ENCODE results near the gene RTKN.
"Not testable (repeated sequence)": the region's sequence is repeated elsewhere in the genome, so short reads cannot be mapped to it uniquely, and the experiment has no call there.

Gene RTKN

GRCh38 chr2:74436848-74437695, 4.7 kb downstream of the RTKN start:
- no peak for DNase-seq

- no peak for DNase-seq
These were observed 5.5 kb downstream of the RTKN start for GRCh38 chr2:74436111-74436805.

DNA sequence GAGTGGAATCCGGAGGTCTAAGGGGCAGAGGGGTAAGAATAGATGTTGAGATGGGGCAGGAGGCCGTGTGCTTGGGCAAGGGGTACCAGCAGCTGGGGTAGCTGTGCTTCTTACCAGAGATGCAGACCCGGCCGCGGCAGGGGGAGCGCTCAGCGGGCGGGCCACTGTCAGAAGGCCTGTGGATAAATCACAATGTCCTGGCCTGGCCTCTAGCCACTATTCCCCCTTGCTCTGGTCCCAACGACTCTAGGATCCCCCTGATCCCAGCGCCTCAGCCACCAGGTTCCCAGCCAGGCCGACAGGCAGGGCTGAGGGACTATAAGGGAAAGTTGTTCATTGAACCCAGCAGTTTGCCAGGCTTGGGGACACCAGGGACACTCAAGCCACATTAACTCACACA, 11.2 kb downstream of the RTKN start:
- no peak for DNase-seq

GRCh38 chr2:74429487-74430451, 12.0 kb downstream of the RTKN start:
- no peak for DNase-seq

- no peak for DNase-seq
These were observed 13.1 kb downstream of the RTKN start for GRCh38 chr2:74428675-74429074.

DNA sequence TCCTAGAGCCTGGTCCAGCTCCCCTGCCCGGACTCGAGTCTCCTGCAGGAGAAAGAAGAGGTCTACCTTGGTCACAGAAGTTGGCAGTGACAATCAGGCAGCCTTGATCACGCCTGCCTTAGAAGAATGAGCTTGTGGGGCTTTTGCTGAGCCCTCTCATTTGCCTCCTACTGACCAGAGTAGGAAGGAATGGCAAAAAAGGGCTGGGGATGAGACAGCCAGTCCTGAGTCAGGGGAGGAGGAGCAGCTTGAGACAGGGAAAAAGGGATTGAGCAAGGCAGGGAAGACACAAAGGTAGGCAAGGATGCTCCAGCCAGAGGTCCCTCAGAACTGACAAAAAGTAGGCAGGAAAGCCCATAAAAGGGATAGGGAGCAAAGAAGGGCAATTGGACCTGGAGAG, 14.2 kb downstream of the RTKN start:
- no peak for DNase-seq

DNA sequence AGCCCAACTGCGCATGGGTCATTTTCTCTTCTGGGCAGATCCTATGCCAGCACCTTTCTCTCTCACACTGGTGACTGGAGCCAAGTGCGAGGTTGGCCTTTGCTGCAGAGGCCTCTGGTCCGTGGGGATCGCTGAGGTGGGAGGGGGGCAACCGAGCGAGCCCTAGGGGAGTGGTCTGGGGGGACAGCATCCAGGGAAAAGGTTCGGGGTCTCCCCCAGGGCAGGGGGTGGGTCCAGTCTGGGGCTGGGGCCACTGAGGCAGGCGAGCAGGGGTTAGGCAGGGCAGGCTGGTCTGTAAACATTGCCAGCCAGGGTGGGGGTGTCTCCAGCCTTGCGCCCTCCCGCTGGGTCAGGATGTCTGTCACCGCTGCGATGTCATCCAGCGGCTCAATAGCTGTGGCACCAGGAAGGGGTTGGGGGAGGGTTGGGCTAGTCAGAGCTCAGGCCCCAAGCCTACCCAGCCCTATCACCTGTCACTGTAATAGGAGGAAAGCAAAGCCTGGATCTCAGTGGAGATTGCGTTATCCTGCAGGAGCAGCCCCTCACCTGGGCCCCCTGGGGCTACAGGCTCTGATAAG, 15.5 kb downstream of the RTKN start:
- DNase-seq, result no peak

GRCh38 chr2:74425523-74425922, 16.2 kb downstream of the RTKN start:
- DNase-seq, result no peak

DNA sequence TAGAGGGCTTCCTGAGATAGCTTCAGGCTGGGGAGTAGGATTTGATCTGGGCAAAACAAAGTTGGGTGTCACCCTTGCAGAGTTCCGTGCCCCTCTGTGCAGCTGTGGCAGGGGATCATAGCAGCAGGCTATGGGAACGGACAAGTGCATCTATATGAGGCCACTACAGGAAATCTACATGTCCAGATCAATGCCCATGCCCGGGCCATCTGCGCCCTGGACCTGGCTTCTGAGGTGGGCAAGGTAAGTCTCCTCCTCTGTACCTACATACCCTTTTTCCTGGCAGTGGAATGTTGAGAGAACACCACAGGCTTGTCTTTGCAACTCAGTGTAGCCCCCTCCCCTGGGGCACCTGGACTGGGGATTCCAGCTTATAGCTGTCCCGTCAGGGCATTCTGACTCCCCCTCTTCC, 16.7 kb downstream of the RTKN start:
- no peak for DNase-seq

GRCh38 chr2:74424139-74424992, 17.4 kb downstream of the RTKN start:
- DNase-seq, result no peak

DNA sequence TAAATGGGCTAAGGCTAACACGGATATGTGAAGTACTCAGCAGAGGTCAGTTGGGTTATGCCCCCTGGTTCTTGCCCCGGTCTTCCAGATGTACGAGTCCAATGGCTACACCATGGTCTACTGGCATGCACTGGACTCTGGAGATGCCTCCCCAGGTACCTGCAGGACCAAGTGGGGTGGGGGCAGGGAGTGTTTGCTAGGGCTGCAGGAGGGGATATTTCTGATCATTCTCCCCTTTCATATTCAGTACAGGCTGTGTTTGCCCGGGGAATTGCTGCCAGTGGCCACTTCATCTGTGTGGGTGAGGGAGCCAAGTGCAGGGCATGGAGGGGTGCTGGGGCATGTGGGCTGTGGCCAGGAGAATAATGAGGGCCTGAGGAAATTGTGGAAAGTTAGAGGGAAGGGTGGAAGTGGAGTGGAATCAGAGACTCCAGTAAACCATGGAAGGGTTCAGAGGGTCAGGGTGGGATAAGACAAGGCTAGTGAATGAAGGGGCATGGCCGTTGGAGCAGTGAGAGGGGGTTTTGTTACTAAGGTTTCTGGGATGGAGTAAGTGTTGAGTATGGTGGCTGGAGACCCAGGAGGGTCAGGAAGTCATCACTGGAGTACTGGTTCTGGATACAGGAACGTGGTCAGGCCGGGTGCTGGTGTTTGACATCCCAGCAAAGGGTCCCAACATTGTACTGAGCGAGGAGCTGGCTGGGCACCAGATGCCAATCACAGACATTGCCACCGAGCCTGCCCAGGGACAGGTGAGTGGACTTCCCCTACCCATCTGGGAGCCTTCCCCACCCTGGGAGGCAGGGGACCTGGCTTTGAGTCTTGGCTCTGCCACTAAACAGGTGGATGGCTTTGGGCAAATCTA, 18.3 kb downstream of the RTKN start:
- no peak for DNase-seq

GRCh38 chr2:74421221-74421870, 20.4 kb downstream of the RTKN start, which contains the start of the genes C2orf81 and WDR54:
TSS of gene C2orf81 (minus strand) at chr2:74421619. CDS start at chr2:74421560, 59 bp downstream.
TSS of gene WDR54 (plus strand) at chr2:74421730. CDS start at chr2:74422154, 424 bp downstream.
- peak; percentile 90 for DNase-seq

DNA sequence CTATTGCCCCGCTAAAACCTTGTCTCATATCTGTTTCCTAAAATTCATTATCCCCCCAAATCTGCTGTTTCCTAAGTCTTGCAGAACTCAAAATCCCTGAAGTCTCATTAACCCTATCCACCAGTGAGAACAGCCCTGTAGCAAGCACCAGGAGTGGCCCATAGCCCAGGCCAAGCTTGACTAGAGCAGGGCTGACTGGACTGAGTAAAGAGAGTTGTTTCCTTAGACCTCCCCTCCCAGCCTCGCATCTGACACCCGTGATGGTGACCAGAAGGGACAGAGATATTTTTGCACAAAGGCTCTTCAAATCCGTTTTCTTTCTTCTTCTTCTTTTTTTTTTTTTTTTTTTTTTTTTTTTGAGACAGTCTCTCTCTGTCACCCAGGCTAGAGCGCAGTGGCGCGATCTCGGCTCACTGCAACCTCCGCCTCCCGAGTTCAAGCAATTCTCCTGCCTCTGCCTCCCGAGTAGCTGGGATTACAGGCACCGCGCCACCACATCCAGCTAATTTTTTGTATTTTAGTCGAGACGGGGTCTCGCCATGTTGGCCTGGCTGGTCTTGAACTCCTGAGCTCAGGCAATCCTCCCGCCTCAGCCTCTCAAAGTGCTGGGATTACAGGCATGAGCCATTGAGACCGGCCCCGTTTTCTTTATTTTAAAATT, 21.2 kb downstream of the RTKN start:
- not testable (repeated sequence) for DNase-seq

DNA sequence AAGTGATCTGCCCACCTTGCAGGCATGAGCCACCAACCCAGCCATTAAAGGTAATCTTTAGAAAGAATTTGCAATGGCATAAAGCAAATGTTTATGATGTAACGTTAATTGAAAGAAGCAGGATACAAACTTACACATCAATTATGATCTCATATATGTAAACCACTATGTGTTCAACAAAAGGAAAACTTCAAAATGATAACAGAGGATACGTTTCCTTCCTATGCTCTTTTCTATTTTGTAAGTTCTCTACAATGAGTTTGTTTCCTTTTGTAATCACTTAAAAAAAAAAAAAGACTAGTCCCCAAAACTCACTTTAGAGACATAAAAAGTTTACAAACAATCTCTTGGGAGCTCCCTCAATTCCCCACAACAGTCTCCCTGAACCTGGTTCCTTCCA, 21.7 kb downstream of the RTKN start:
- DNase-seq, result no peak

DNA sequence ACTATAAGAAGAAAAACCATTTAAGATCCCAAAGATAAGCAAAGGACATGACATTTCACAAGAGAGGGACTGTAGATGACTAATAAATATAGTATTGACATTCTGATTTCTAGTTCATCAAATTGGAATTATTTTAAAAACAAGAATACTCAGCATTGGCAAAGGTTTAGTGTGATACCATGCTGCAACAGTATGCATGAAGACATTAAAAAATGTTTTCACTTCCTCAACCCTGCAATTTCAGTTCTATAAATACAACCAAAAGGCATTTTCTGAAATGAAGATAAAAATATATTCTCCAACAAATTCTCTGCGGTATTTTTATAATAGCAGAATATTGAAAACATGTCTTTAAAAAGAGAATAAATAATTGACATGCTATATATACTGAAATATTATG, 22.4 kb downstream of the RTKN start:
- no peak for DNase-seq

- no peak for DNase-seq
These were observed 23.4 kb downstream of the RTKN start for GRCh38 chr2:74418312-74418711.

- DNase-seq, result no peak
These were observed 24.0 kb downstream of the RTKN start for GRCh38 chr2:74417763-74418162.

GRCh38 chr2:74417197-74417596, 24.5 kb downstream of the RTKN start:
- no peak for DNase-seq

GRCh38 chr2:74416778-74417177, 25.0 kb downstream of the RTKN start:
- no peak for DNase-seq
